ENCODE data around the gene MRPL39.

Gene MRPL39

DNA sequence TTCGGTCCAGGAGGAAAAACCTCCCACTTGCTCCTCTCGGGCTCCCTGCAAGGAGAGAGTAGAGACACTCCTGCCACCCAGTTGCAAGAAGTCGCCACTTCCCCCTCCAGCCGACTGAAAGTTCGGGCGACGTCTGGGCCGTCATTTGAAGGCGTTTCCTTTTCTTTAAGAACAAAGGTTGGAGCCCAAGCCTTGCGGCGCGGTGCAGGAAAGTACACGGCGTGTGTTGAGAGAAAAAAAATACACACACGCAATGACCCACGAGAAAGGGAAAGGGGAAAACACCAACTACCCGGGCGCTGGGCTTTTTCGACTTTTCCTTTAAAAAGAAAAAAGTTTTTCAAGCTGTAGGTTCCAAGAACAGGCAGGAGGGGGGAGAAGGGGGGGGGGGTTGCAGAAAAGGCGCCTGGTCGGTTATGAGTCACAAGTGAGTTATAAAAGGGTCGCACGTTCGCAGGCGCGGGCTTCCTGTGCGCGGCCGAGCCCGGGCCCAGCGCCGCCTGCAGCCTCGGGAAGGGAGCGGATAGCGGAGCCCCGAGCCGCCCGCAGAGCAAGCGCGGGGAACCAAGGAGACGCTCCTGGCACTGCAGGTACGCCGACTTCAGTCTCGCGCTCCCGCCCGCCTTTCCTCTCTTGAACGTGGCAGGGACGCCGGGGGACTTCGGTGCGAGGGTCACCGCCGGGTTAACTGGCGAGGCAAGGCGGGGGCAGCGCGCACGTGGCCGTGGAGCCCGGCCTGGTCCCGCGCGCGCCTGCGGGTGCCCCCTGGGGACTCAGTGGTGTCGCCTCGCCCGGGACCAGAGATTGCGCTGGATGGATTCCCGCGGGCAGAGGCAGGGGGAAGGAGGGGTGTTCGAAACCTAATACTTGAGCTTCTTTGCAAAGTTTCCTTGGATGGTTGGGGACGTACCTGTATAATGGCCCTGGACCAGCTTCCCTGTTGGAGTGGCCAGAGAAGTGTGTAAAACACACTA is 45.3 kb downstream of the MRPL39 start:
- H3K27me3 ChIP-seq (replicated peaks; ENCODE audit: insufficient read depth, low read length) = no peaks in the 10 kb centered on the region
- peak; percentile 39 for DNase-seq
- no peaks in the 10 kb centered on the region for H3K79me2 ChIP-seq (ENCODE audit: low read length)
- no peaks in the 10 kb centered on the region for H3F3A ChIP-seq (ENCODE audit: insufficient read depth, low read length)
- H2AFZ ChIP-seq (ENCODE audit: low read length) = peak overlapping the region; percentile 81
- no peaks in the 10 kb centered on the region for H3K9me3 ChIP-seq (replicated peaks; ENCODE audit: insufficient read depth, low read length)
- no peaks in the 10 kb centered on the region for H3K9me2 ChIP-seq (replicated peaks; ENCODE audit: insufficient read depth, low read length)
- peak overlapping the region; percentile 68 for H3K4me3 ChIP-seq (ENCODE audit: low read length)
- H4K20me1 ChIP-seq (ENCODE audit: insufficient read depth, low read length) = no peaks in the 10 kb centered on the region
- H3K4me1 ChIP-seq (ENCODE audit: low read length) = 0 out of 2 replicates have a peak, but pooled peaks cover 3% of the 10 kb centered on the region
- TF ChIP-seq EZH2 (optimal IDR thresholded peaks at IDR 0.05; ENCODE audit: low read depth, low read length) (no peak), CTCF (IDR thresholded peaks at IDR 0.05; ENCODE audit: low read length) (peak; percentile 32)
- no peaks in the 10 kb centered on the region for H3K36me3 ChIP-seq (replicated peaks; ENCODE audit: insufficient read depth, low read length)
- H3K27ac ChIP-seq (ENCODE audit: low read length) = no peak overlapping the region
- H3K4me2 ChIP-seq (ENCODE audit: low read depth, low read length) = peak overlapping the region; percentile 95
- H3K9ac ChIP-seq (ENCODE audit: low read length) = peak overlapping the region; percentile 57; the same call in 1 of the 2 replicates

DNA sequence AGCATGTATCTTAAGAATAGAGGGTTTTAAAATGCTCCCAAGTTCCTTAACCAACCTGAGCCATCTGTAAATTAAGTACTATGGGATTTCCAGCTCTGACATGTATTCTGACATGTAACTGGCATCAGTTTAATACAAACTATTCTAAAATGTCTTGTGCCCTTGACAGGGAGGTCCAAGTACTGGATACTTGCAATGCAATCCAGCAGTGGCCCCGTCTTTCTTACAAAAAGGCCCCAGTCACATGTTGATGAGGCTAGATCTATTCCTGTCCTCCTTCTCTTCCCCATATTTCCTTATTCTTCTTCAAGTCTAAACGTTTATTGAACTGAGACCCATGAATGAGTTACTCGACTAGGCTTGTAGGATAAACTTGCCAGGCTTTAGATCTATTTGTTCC is 46.4 kb downstream of the MRPL39 start:
- Histone ChIP-seq H3K9ac (ENCODE audit: low read length) (no peak overlapping the region), H3K27ac (ENCODE audit: low read length) (no peak overlapping the region), H3K79me2 (ENCODE audit: low read length) (no peaks in the 10 kb centered on the region), H3K4me2 (ENCODE audit: low read depth, low read length) (no peak overlapping the region), H3K9me3 (replicated peaks; ENCODE audit: insufficient read depth, low read length) (no peaks in the 10 kb centered on the region), H3K4me1 (ENCODE audit: low read length) (0 out of 2 replicates have a peak, but pooled peaks cover 3% of the 10 kb centered on the region), H2AFZ (ENCODE audit: low read length) (no peak overlapping the region), H4K20me1 (ENCODE audit: insufficient read depth, low read length) (no peaks in the 10 kb centered on the region), H3K9me2 (replicated peaks; ENCODE audit: insufficient read depth, low read length) (no peaks in the 10 kb centered on the region), H3K27me3 (replicated peaks; ENCODE audit: insufficient read depth, low read length) (no peaks in the 10 kb centered on the region), H3K36me3 (replicated peaks; ENCODE audit: insufficient read depth, low read length) (no peaks in the 10 kb centered on the region), H3F3A (ENCODE audit: insufficient read depth, low read length) (no peaks in the 10 kb centered on the region), H3K4me3 (ENCODE audit: low read length) (no peak overlapping the region)
- TF ChIP-seq EZH2phosphoT487 (IDR thresholded peaks at IDR 0.05; ENCODE audit: low read length) (no peak), CTCF (IDR thresholded peaks at IDR 0.05; ENCODE audit: low read length) (no peak), EZH2 (optimal IDR thresholded peaks at IDR 0.05; ENCODE audit: low read depth, low read length) (no peak)
- no peak for DNase-seq

DNA sequence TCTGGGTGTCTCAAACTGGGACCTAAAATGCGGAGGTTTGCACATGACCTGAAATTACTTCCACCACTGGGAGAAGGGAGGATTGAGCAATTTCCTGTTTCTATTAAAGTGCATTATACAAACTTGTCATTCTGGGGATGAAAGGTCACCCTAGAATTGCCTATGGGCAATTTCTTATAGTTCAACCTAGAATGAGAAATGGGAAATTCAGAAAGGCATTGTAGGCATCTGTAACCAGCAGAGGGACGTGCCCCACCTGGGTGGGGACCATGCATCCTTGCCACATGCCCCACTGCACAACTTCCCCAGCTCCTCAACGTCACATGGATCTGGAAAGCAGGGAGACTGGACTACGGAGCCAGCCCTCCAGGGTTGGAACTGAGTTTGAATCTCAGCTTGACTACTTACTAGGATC is 47.0 kb downstream of the MRPL39 start:
- no peak overlapping the region for H3K4me3 ChIP-seq (ENCODE audit: low read length)
- no peaks in the 10 kb centered on the region for H3K27me3 ChIP-seq (replicated peaks; ENCODE audit: insufficient read depth, low read length)
- H3K4me1 ChIP-seq (ENCODE audit: low read length) = 0 out of 2 replicates have a peak, but pooled peaks cover 3% of the 10 kb centered on the region
- no peak overlapping the region for H3K27ac ChIP-seq (ENCODE audit: low read length)
- no peaks in the 10 kb centered on the region for H3K36me3 ChIP-seq (replicated peaks; ENCODE audit: insufficient read depth, low read length)
- DNase-seq = no peak
- H3K9ac ChIP-seq (ENCODE audit: low read length) = no peak overlapping the region
- H3K9me2 ChIP-seq (replicated peaks; ENCODE audit: insufficient read depth, low read length) = no peaks in the 10 kb centered on the region
- TF ChIP-seq EZH2phosphoT487 (IDR thresholded peaks at IDR 0.05; ENCODE audit: low read length) (no peak), CTCF (IDR thresholded peaks at IDR 0.05; ENCODE audit: low read length) (no peak), EZH2 (optimal IDR thresholded peaks at IDR 0.05; ENCODE audit: low read depth, low read length) (no peak)
- no peak overlapping the region for H3K4me2 ChIP-seq (ENCODE audit: low read depth, low read length)
- no peaks in the 10 kb centered on the region for H3K9me3 ChIP-seq (replicated peaks; ENCODE audit: insufficient read depth, low read length)
- H2AFZ ChIP-seq (ENCODE audit: low read length) = no peak overlapping the region
- H4K20me1 ChIP-seq (ENCODE audit: insufficient read depth, low read length) = no peaks in the 10 kb centered on the region
- no peaks in the 10 kb centered on the region for H3K79me2 ChIP-seq (ENCODE audit: low read length)
- no peaks in the 10 kb centered on the region for H3F3A ChIP-seq (ENCODE audit: insufficient read depth, low read length)
